Measurements from ENCODE around the gene VRK1. TPM values are rescaled to one million over a fixed set of nuclear protein-coding genes. Genes with fewer than 3 reads are reported as not detected.

VRK1 gene
- polyA plus RNA-seq, 1 experiment, result 8.3 TPM

GRCh38 chr14:96904201-96904600 is 107.0 kb downstream of the VRK1 start:
- POLR2A ChIA-PET, result no interaction called here
- CTCF ChIA-PET, result no interaction called here

GRCh38 chr14:96905065-96905464 is 107.9 kb downstream of the VRK1 start:
- H3K27me3 ChIP-seq (ENCODE audit: control insufficient read depth, insufficient read depth, low read length), result no peaks in the 10 kb centered on the region
- DNase-seq (ENCODE audit: low read depth, low spot score), result no peak
- POLR2A ChIA-PET, result no interaction called here
- H3K9me3 ChIP-seq (ENCODE audit: control insufficient read depth, insufficient read depth, low read length), result peaks cover 6% of the 10 kb centered on the region; the same call in 1 of the 2 replicates
- CTCF ChIA-PET, result no interaction called here
- no peak for TF ChIP-seq CTCF (IDR thresholded peaks at IDR 0.05; ENCODE audit: low read depth, low read length)
- no peak overlapping the region for H3K4me3 ChIP-seq (ENCODE audit: low read depth, low read length)
- H3K27ac ChIP-seq (ENCODE audit: low read depth, low read length), result no peak overlapping the region

More at GRCh38 chr14:96904201-96904600, 107.0 kb downstream of the VRK1 start:
- peaks cover 6% of the 10 kb centered on the region; the same call in 1 of the 2 replicates for H3K9me3 ChIP-seq (ENCODE audit: control insufficient read depth, insufficient read depth, low read length)
- no peak for DNase-seq (ENCODE audit: low read depth, low spot score)
- H3K27ac ChIP-seq (ENCODE audit: low read depth, low read length), result no peak overlapping the region
- TF ChIP-seq CTCF (IDR thresholded peaks at IDR 0.05; ENCODE audit: low read depth, low read length), result no peak
- H3K27me3 ChIP-seq (ENCODE audit: control insufficient read depth, insufficient read depth, low read length), result no peaks in the 10 kb centered on the region
- no peak overlapping the region for H3K4me3 ChIP-seq (ENCODE audit: low read depth, low read length)

GRCh38 chr14:96905825-96906224 is 108.6 kb downstream of the VRK1 start:
- ChIA-PET POLR2A (no interaction called here), CTCF (interaction anchor here (0.6 kb wide), 1 partner anchor 165 kb away, joined by 4 read pairs; no protein-coding TSS in a partner anchor)
- Histone ChIP-seq H3K27ac (ENCODE audit: low read depth, low read length) (no peak overlapping the region), H3K4me3 (ENCODE audit: low read depth, low read length) (no peak overlapping the region), H3K27me3 (ENCODE audit: control insufficient read depth, insufficient read depth, low read length) (no peaks in the 10 kb centered on the region), H3K9me3 (ENCODE audit: control insufficient read depth, insufficient read depth, low read length) (peaks cover 6% of the 10 kb centered on the region; the same call in 1 of the 2 replicates)
- TF ChIP-seq CTCF (IDR thresholded peaks at IDR 0.05; ENCODE audit: low read depth, low read length), result no peak
- DNase-seq (ENCODE audit: low read depth, low spot score), result no peak

GRCh38 chr14:96906434-96906833 is 109.3 kb downstream of the VRK1 start:
- Histone ChIP-seq H3K27me3 (ENCODE audit: control insufficient read depth, insufficient read depth, low read length) (no peaks in the 10 kb centered on the region), H3K9me3 (ENCODE audit: control insufficient read depth, insufficient read depth, low read length) (peaks cover 6% of the 10 kb centered on the region; the same call in 1 of the 2 replicates), H3K27ac (ENCODE audit: low read depth, low read length) (no peak overlapping the region), H3K4me3 (ENCODE audit: low read depth, low read length) (no peak overlapping the region)
- no peak for TF ChIP-seq CTCF (IDR thresholded peaks at IDR 0.05; ENCODE audit: low read depth, low read length)
- CTCF ChIA-PET, result interaction anchor here (0.6 kb wide), 1 partner anchor 166 kb away, joined by 4 read pairs; no protein-coding TSS in a partner anchor
- POLR2A ChIA-PET, result no interaction called here
- DNase-seq (ENCODE audit: low read depth, low spot score), result no peak

- H3K4me3 ChIP-seq (ENCODE audit: low read depth, low read length), result no peak overlapping the region
- DNase-seq (ENCODE audit: low read depth, low spot score), result no peak
- H3K27ac ChIP-seq (ENCODE audit: low read depth, low read length), result no peak overlapping the region
- ChIA-PET POLR2A (no interaction called here), CTCF (no interaction called here)
- peaks cover 6% of the 10 kb centered on the region; the same call in 1 of the 2 replicates for H3K9me3 ChIP-seq (ENCODE audit: control insufficient read depth, insufficient read depth, low read length)
- TF ChIP-seq CTCF (IDR thresholded peaks at IDR 0.05; ENCODE audit: low read depth, low read length), result no peak
- H3K27me3 ChIP-seq (ENCODE audit: control insufficient read depth, insufficient read depth, low read length), result no peaks in the 10 kb centered on the region
These were observed 112.7 kb downstream of the VRK1 start for GRCh38 chr14:96909841-96910364.

All from AG04450 (cell line).